ENCODE results near the gene ACADM. TPM values are rescaled to one million over a fixed set of nuclear protein-coding genes. Genes with fewer than 3 reads are reported as not detected.
A peak's percentile ranks its signal among the peaks of the same experiment; 100 is the strongest.
"Not testable (repeated sequence)": the region's sequence is repeated elsewhere in the genome, so short reads cannot be mapped to it uniquely, and the experiment has no call there.

ACADM gene
- total RNA-seq, 2 donors from 2014 or later = 40.1 to 49.6 TPM

- Mint-ChIP-seq H3K27ac (peak overlapping the region; percentile 90 to 91), H3K9me3 (no peaks in the 10 kb centered on the region), H3K36me3 (no peaks in the 10 kb centered on the region), H3K27me3 (no peaks in the 10 kb centered on the region), H3K4me1 (ENCODE audit: low read depth in 2 of 2) (peaks cover 20 to 24% of the 10 kb centered on the region in 2 donors), H3K4me3 (peak overlapping the region; percentile 97)
- no peak for ATAC-seq
- no peak for DNase-seq (ENCODE audit: low spot score)
Measured at GRCh38 chr1:75722966-75723365, 1.5 kb upstream of the ACADM start.

GRCh38 chr1:75723989-75724471, 479 bp upstream of the ACADM start:
- peak overlapping the region; percentile 90 to 91 for H3K27ac Mint-ChIP-seq
- peak; percentile 89 for DNase-seq (ENCODE audit: low spot score)
- peak overlapping the region; percentile 97 for H3K4me3 Mint-ChIP-seq

GRCh38 chr1:75725266-75725665, 757 bp downstream of the ACADM start:
- ATAC-seq (no peak), DNase-seq (ENCODE audit: low spot score) (no peak)
- no peaks in the 10 kb centered on the region for H3K36me3 Mint-ChIP-seq
- H3K27me3 Mint-ChIP-seq = no peaks in the 10 kb centered on the region
- H3K9me3 Mint-ChIP-seq = no peaks in the 10 kb centered on the region
- peaks cover 23 to 25% of the 10 kb centered on the region in 2 donors for H3K4me1 Mint-ChIP-seq (ENCODE audit: low read depth in 2 of 2)
- peak overlapping the region; percentile 90 to 91 for H3K27ac Mint-ChIP-seq
- peak overlapping the region; percentile 97 for H3K4me3 Mint-ChIP-seq

More at GRCh38 chr1:75723989-75724471, 479 bp upstream of the ACADM start:
- Mint-ChIP-seq H3K36me3 (no peaks in the 10 kb centered on the region), H3K9me3 (no peaks in the 10 kb centered on the region), H3K27me3 (no peaks in the 10 kb centered on the region), H3K4me1 (ENCODE audit: low read depth in 2 of 2) (peaks cover 23 to 25% of the 10 kb centered on the region in 2 donors)
- ATAC-seq = peak; percentile 90 to 92

GRCh38 chr1:75725861-75726361, 1.4 kb downstream of the ACADM start:
- no peak for ATAC-seq
- H3K9me3 Mint-ChIP-seq = no peaks in the 10 kb centered on the region
- peak overlapping the region; percentile 97 for H3K4me3 Mint-ChIP-seq
- H3K36me3 Mint-ChIP-seq = no peaks in the 10 kb centered on the region
- H3K4me1 Mint-ChIP-seq (ENCODE audit: low read depth in 2 of 2) = peaks cover 23 to 25% of the 10 kb centered on the region in 2 donors
- H3K27me3 Mint-ChIP-seq = no peaks in the 10 kb centered on the region
- H3K27ac Mint-ChIP-seq = peak overlapping the region; percentile 90 to 91
- no peak for DNase-seq (ENCODE audit: low spot score)

GRCh38 chr1:75727571-75727970, 3.1 kb downstream of the ACADM start:
- no peaks in the 10 kb centered on the region for H3K36me3 Mint-ChIP-seq
- DNase-seq (ENCODE audit: low spot score) (no peak), ATAC-seq (no peak)
- no peaks in the 10 kb centered on the region for H3K27me3 Mint-ChIP-seq
- H3K4me1 Mint-ChIP-seq (ENCODE audit: low read depth in 2 of 2) = peaks cover 23 to 25% of the 10 kb centered on the region in 2 donors
- H3K27ac Mint-ChIP-seq = peak overlapping the region in 1 of 2 donors; percentile 16
- no peak overlapping the region for H3K4me3 Mint-ChIP-seq
- H3K9me3 Mint-ChIP-seq = no peaks in the 10 kb centered on the region

GRCh38 chr1:75730432-75730831, 5.9 kb downstream of the ACADM start:
- no peak overlapping the region for H3K4me3 Mint-ChIP-seq
- H3K27me3 Mint-ChIP-seq = no peaks in the 10 kb centered on the region
- no peaks in the 10 kb centered on the region for H3K9me3 Mint-ChIP-seq
- DNase-seq (ENCODE audit: low spot score) (no peak), ATAC-seq (no peak)
- peaks cover 13% of the 10 kb centered on the region for H3K36me3 Mint-ChIP-seq
- H3K27ac Mint-ChIP-seq = no peak overlapping the region
- peaks cover 17 to 18% of the 10 kb centered on the region in 2 donors for H3K4me1 Mint-ChIP-seq (ENCODE audit: low read depth in 2 of 2)

GRCh38 chr1:75731881-75732280, 7.4 kb downstream of the ACADM start:
- peaks cover 9 to 12% of the 10 kb centered on the region in 2 donors for H3K4me1 Mint-ChIP-seq (ENCODE audit: low read depth in 2 of 2)
- DNase-seq (ENCODE audit: low spot score) = no peak
- no peak for ATAC-seq
- no peaks in the 10 kb centered on the region for H3K27me3 Mint-ChIP-seq
- no peak overlapping the region for H3K27ac Mint-ChIP-seq
- H3K36me3 Mint-ChIP-seq = peaks cover 13% of the 10 kb centered on the region
- no peak overlapping the region for H3K4me3 Mint-ChIP-seq
- no peaks in the 10 kb centered on the region for H3K9me3 Mint-ChIP-seq

- Mint-ChIP-seq H3K27me3 (no peaks in the 10 kb centered on the region), H3K36me3 (peaks cover 13% of the 10 kb centered on the region), H3K9me3 (no peaks in the 10 kb centered on the region), H3K27ac (peak overlapping the region in 1 of 2 donors; percentile 31), H3K4me3 (no peak overlapping the region), H3K4me1 (ENCODE audit: low read depth in 2 of 2) (peaks cover 4 to 6% of the 10 kb centered on the region in 2 donors)
- no peak for ATAC-seq
- DNase-seq (ENCODE audit: low spot score) = no peak
Measured at GRCh38 chr1:75732703-75733102, 8.2 kb downstream of the ACADM start.

GRCh38 chr1:75733661-75734060, 9.2 kb downstream of the ACADM start:
- H3K27me3 Mint-ChIP-seq = no peaks in the 10 kb centered on the region
- no peaks in the 10 kb centered on the region for H3K9me3 Mint-ChIP-seq
- peak overlapping the region in 1 of 2 donors; percentile 31 for H3K27ac Mint-ChIP-seq
- H3K4me3 Mint-ChIP-seq = no peak overlapping the region
- H3K36me3 Mint-ChIP-seq = peaks cover 13% of the 10 kb centered on the region
- no peak for ATAC-seq
- peaks cover 0 to 3% of the 10 kb centered on the region in 2 donors for H3K4me1 Mint-ChIP-seq (ENCODE audit: low read depth in 2 of 2)
- no peak for DNase-seq (ENCODE audit: low spot score)

- DNase-seq (ENCODE audit: low spot score) = no peak
- peaks cover 18% of the 10 kb centered on the region for H3K36me3 Mint-ChIP-seq
- no peak overlapping the region for H3K4me3 Mint-ChIP-seq
- H3K9me3 Mint-ChIP-seq = no peaks in the 10 kb centered on the region
- H3K27me3 Mint-ChIP-seq = no peaks in the 10 kb centered on the region
- no peak overlapping the region for H3K27ac Mint-ChIP-seq
- no peak for ATAC-seq
- H3K4me1 Mint-ChIP-seq (ENCODE audit: low read depth in 2 of 2) = peaks cover 0 to 3% of the 10 kb centered on the region in 2 donors
Measured at GRCh38 chr1:75736016-75736415, 11.5 kb downstream of the ACADM start.

GRCh38 chr1:75742047-75742625, 17.6 kb downstream of the ACADM start:
- no peak overlapping the region for H3K4me3 Mint-ChIP-seq
- DNase-seq (ENCODE audit: low spot score) (no peak), ATAC-seq (no peak)
- H3K9me3 Mint-ChIP-seq = no peaks in the 10 kb centered on the region
- no peak overlapping the region for H3K27ac Mint-ChIP-seq
- H3K36me3 Mint-ChIP-seq = peaks cover 14% of the 10 kb centered on the region
- H3K4me1 Mint-ChIP-seq (ENCODE audit: low read depth in 2 of 2) = peaks cover 0 to 7% of the 10 kb centered on the region in 2 donors
- no peaks in the 10 kb centered on the region for H3K27me3 Mint-ChIP-seq

- DNase-seq (ENCODE audit: low spot score) (no peak), ATAC-seq (peak; percentile 57 to 61)
- Mint-ChIP-seq H3K27me3 (no peaks in the 10 kb centered on the region), H3K4me3 (no peak overlapping the region), H3K9me3 (no peaks in the 10 kb centered on the region), H3K4me1 (ENCODE audit: low read depth in 2 of 2) (peaks cover 4 to 7% of the 10 kb centered on the region in 2 donors), H3K36me3 (peaks cover 9% of the 10 kb centered on the region), H3K27ac (no peak overlapping the region)
Measured at GRCh38 chr1:75745276-75745675, 20.8 kb downstream of the ACADM start.

GRCh38 chr1:75757210-75757609, 32.7 kb downstream of the ACADM start:
- not testable (repeated sequence) for DNase-seq (ENCODE audit: low spot score)
- H3K36me3 Mint-ChIP-seq = peaks cover 32% of the 10 kb centered on the region

GRCh38 chr1:75758543-75758942, 34.0 kb downstream of the ACADM start:
- not testable (repeated sequence) for H3K9me3 Mint-ChIP-seq; DNase-seq (ENCODE audit: low spot score)
- peaks cover 21% of the 10 kb centered on the region for H3K36me3 Mint-ChIP-seq

More at GRCh38 chr1:75757210-75757609, 32.7 kb downstream of the ACADM start:
- H3K4me1 Mint-ChIP-seq (ENCODE audit: low read depth in 2 of 2); H3K27me3 Mint-ChIP-seq; H3K9me3 Mint-ChIP-seq; H3K4me3 Mint-ChIP-seq; H3K27ac Mint-ChIP-seq; ATAC-seq: not testable (repeated sequence)

More at GRCh38 chr1:75758543-75758942, 34.0 kb downstream of the ACADM start:
- ATAC-seq; H3K4me1 Mint-ChIP-seq (ENCODE audit: low read depth in 2 of 2); H3K27me3 Mint-ChIP-seq; H3K27ac Mint-ChIP-seq; H3K4me3 Mint-ChIP-seq: not testable (repeated sequence)

Data from natural killer cell treated with Interleukin-12 subunit alpha and Interleukin-12 subunit beta and Interleukin-15 and Interleukin-18, amount 100 ng/mL, for 72 hours (primary cell).